ENCODE results near the gene MAZ. TPM values are rescaled to one million over a fixed set of nuclear protein-coding genes. Genes with fewer than 3 reads are reported as not detected.

MAZ gene
- total RNA-seq, 4 donors from 2014 or later, result 45.6 to 71.1 (median 62.7) TPM

DNA sequence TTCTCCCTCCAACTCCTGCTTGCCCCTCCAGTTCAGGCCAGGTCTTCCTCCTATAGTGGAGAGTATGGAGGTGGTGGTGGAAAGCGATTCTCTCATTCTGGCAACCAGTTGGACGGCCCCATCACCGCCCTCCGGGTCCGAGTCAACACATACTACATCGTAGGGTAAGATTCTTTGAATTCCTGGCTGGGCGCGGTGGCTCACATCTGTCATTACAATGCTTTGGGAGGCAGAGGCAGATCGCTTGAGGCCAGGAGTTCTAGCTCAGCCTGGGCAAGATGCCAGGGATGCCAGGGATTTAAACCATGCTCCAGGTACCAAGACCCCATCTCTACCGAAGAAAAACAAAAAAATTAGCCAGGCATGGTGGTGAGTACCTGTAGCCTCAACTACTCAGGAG is 26.9 kb upstream of the MAZ start:
- TF ChIP-seq, protein P1, sequence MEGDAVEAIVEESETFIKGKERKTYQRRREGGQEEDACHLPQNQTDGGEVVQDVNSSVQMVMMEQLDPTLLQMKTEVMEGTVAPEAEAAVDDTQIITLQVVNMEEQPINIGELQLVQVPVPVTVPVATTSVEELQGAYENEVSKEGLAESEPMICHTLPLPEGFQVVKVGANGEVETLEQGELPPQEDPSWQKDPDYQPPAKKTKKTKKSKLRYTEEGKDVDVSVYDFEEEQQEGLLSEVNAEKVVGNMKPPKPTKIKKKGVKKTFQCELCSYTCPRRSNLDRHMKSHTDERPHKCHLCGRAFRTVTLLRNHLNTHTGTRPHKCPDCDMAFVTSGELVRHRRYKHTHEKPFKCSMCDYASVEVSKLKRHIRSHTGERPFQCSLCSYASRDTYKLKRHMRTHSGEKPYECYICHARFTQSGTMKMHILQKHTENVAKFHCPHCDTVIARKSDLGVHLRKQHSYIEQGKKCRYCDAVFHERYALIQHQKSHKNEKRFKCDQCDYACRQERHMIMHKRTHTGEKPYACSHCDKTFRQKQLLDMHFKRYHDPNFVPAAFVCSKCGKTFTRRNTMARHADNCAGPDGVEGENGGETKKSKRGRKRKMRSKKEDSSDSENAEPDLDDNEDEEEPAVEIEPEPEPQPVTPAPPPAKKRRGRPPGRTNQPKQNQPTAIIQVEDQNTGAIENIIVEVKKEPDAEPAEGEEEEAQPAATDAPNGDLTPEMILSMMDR (IDR thresholded peaks at IDR 0.05; ENCODE audit: low read depth), result no peak

DNA sequence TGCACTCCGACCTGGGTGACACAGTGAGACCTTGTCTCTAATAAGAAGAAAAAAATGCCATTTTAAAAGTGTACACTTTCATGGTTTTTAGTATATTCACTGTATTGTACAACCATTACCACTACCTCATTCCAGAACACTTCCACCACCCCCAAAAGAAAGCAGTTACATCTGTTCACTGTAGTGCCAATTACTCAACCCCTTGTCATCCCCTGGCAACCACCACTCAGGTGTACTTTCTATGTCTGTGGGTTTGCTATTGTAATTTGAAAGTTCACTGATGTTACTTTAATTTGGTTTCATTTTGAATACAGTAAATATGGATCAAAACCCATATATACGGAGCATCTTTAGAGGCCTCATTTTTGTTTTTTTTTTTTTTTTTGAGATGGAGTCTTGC is 22.2 kb upstream of the MAZ start:
- TF ChIP-seq, protein P1 (IDR thresholded peaks at IDR 0.05; ENCODE audit: low read depth), result no peak

DNA sequence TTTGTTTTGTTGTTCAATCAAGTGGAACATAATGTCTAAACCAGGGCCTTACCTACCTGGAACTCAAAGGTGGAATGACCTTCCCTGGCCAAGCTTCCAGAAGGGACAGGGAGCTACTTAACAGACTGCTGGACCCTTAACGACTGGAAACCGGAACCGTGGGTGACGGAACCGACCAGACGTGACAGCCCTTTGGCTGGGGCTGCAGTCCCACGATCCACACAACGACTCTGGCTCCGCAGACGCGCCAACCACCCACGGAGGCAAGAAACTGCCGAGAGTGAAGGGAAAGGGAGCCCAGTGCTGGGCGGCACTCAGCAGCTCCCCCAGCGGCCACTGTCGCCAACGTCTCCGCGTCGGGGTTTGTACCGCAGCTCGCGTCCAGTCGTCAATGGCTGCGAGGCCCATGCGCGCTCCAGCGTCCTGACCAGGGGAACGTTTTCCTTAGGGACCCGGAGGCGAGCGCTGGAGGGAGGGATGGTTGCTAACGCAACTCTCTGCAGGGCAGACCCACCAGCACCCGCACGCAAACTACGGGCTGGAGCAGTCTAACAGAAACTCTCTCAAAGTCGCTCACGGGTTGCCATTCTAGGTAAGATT is 21.3 kb upstream of the MAZ start:
- TF ChIP-seq, protein P1 (IDR thresholded peaks at IDR 0.05; ENCODE audit: low read depth), result no peak

DNA sequence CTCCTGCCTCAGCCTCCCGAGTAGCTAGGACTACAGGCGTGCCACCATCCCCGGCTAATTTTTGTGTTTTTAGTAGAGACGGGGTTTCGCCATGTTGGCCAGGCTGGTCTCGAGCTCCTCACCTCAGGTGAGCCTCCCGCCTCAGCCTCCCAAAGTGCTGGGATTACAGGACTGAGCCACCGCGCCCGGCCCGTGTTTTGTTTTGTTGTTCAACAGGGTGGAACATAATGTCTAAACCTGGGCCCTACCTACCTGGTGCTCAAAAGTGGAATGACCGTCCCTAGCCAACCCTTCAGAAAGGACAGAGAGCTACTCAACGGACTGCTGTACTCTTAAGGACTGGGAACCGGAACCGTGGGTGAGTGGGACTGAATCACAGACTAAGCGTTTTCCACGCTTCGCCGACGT is 16.6 kb upstream of the MAZ start:
- TF ChIP-seq, protein P1 (IDR thresholded peaks at IDR 0.05; ENCODE audit: low read depth), result no peak

DNA sequence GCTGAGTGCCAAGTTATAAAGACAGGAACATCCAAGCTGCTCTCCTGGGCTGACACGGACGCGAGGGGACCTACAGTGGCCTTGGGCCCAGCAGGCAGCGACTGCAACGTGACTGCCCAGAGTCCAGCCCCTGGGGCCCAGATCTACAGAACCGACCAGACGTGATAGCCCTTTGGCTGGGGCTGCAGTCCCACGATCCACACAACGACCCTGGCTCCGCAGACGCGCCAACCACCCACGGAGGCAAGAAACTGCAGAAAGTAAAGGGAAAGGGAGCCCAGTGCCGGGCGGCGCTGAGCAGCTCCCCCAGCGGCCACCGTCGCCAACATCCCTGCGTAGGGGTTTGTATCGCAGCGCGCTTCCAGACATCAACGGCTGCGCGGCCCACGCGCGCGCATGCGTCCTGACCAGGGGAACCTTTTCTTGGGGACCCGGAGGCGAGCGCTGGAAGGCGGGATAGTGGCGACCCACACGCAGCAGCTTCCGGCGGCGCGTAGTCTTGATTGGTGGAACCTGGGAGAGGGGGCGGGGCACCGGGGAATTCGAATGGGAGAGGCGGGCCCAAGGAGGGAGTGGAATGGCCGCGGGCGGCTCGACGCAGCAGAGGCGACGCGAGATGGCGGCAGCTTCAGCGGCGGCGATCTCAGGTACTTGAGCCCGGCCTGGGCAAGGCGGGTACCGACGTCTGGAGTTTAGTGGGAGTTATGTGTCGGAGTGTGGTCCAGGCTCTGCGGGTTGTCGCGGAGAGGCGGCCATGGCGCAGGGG is 16.0 kb upstream of the MAZ start, which contains the start of gene KIF22:
Gene KIF22, plus strand, starts transcription at position 569 of the 766 bp plus-strand sequence. Its CDS starts 9 bp downstream, at position 578.
- TF ChIP-seq, protein P1 (IDR thresholded peaks at IDR 0.05; ENCODE audit: low read depth), result no peak

DNA sequence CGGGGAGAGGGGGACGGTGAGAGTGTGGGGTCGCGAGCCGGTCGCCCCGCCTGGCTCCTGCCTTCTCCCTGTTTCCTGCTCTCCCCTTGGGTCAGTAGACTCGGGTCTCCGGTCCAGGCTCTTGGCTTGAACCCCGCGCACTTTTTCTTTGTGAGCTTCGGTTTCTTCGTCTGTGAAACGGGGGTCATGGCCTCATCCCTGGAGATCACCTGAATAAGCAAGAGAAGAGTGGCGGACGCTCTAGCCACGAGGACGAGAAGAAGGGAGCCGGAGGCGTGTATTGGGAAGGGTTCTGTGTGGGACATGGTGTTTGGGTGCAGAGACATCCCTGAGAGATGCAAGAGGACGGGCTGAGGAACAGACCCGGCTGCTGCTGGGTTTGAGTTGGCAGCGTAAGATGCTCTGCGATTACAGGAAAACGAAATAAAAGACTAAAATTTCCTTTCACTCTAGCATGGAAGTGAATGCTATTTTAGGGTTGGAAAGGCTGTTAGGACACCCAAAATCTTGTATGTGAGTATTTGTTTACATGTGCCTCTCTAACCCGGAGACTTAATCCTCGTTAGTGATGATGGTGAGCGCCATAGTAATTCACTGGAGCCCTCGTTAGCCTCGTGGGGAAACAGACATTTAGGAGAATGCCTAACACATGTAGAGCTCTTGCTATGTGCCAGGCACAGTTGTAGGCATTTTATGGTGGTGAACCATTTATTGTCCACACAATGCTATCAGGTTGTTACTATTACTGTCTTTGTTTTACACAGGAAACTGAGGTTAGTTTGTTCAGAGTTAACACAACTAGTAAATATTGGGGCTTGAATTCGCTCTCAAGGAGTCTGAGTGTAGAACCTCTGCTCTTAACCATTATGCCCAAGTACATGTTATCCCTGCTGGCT is 15.1 kb upstream of the MAZ start:
- TF ChIP-seq, protein P1 (IDR thresholded peaks at IDR 0.05; ENCODE audit: low read depth), result no peak

Data from subcutaneous adipose tissue (tissue), 4 donors.